GM23338 (cell line): Measurements from ENCODE around the gene SLC8A1. TPM values are rescaled to one million over a fixed set of nuclear protein-coding genes. Genes with fewer than 3 reads are reported as not detected.

Source experiments
- ATAC-seq: fragments of 200-7000 bp; cut with Tn5 transposase; 3 replicates; pipeline ENCODE4 v1.9.1; 2020
- DNase-seq: peaks from one replicate; pipeline ENCODE4 v3.0.0-alpha.2; 2015; ENCODE audit warnings: low spot score
- H2AFZ ChIP-seq: fragments of 200-600 bp; sonication (generic); 2 replicates; pipeline ENCODE4 v1.8.0; 2016; ENCODE audit warnings: antibody characterized with exemption, mild to moderate bottlenecking, moderate library complexity
- H3F3A ChIP-seq: fragments of 200-600 bp; sonication (generic); replicated peaks from 2 replicates; pipeline ENCODE4 v1.8.0; 2017; ENCODE audit warnings: antibody characterized with exemption, mixed run types, low read depth
- H3K27ac ChIP-seq: fragments of 200-600 bp; sonication (generic); 2 replicates; pipeline ENCODE4 v1.6.1; 2016; ENCODE audit warnings: low read depth
- H3K27me3 ChIP-seq: fragments of 200-600 bp; sonication (generic); 2 replicates; pipeline ENCODE4 v1.8.0; 2016; ENCODE audit warnings: mild to moderate bottlenecking, mixed run types, moderate library complexity; ENCODE audit not compliant: insufficient read depth
- H3K36me3 ChIP-seq: fragments of 200-600 bp; sonication (generic); 2 replicates; pipeline ENCODE4 v1.8.0; 2016; ENCODE audit warnings: mild to moderate bottlenecking; ENCODE audit not compliant: insufficient read depth
- H3K4me1 ChIP-seq: fragments of 200-600 bp; sonication (generic); 2 replicates; pipeline ENCODE4 v1.8.0; 2016; ENCODE audit warnings: mild to moderate bottlenecking, moderate library complexity; ENCODE audit not compliant: insufficient read depth
- H3K4me2 ChIP-seq: fragments of 200-600 bp; sonication (generic); 2 replicates; pipeline ENCODE4 v1.7.1; 2017; ENCODE audit warnings: mixed run types
- H3K4me3 ChIP-seq: fragments of 200-600 bp; sonication (generic); 2 replicates; pipeline ENCODE4 v1.6.1; 2016; ENCODE audit warnings: mixed run types
- H3K79me2 ChIP-seq: fragments of 200-600 bp; sonication (generic); replicated peaks from 2 replicates; pipeline ENCODE4 v1.8.0; 2017; ENCODE audit warnings: mild to moderate bottlenecking; ENCODE audit not compliant: insufficient read depth
- H3K9me2 ChIP-seq: fragments of 200-600 bp; sonication (generic); 2 replicates; pipeline ENCODE4 v1.8.0; 2017; ENCODE audit not compliant: insufficient read depth
- H4K20me1 ChIP-seq: fragments of 200-600 bp; sonication (generic); replicated peaks from 2 replicates; pipeline ENCODE4 v1.8.0; 2017; ENCODE audit warnings: mild to moderate bottlenecking; ENCODE audit not compliant: insufficient read depth
- H3K27ac Mint-ChIP-seq: 2 replicates; pipeline ENCODE4 v1.8.0; 2020; ENCODE audit warnings: inconsistent platforms, mild to moderate bottlenecking, moderate library complexity, mixed read lengths
- H3K27me3 Mint-ChIP-seq: 3 replicates; pipeline ENCODE4 v1.8.0; 2022; ENCODE audit warnings: low read depth, mild to moderate bottlenecking, moderate library complexity, mixed read lengths, inconsistent platforms; ENCODE audit not compliant: insufficient read depth, poor library complexity
- H3K36me3 Mint-ChIP-seq: 3 replicates; pipeline ENCODE4 v1.8.0; 2021; ENCODE audit warnings: low read depth, mild to moderate bottlenecking, inconsistent platforms, moderate library complexity, mixed read lengths
- H3K4me1 Mint-ChIP-seq: 3 replicates; pipeline ENCODE4 v1.8.0; 2020; ENCODE audit warnings: mild to moderate bottlenecking, inconsistent platforms, mixed read lengths
- H3K4me3 Mint-ChIP-seq: 3 replicates; pipeline ENCODE4 v1.8.0; 2021; ENCODE audit warnings: moderate library complexity, mild to moderate bottlenecking, inconsistent platforms, mixed read lengths
- H3K9me3 Mint-ChIP-seq: 3 replicates; pipeline ENCODE4 v1.8.0; 2020; ENCODE audit warnings: moderate library complexity, mild to moderate bottlenecking, inconsistent platforms, mixed read lengths
- CREB1 ChIP-seq: fragments of 250-450 bp; sonication (Bioruptor Pico); IDR thresholded peaks from 2 replicates; pipeline ENCODE4 v1.5.0; 2020; ENCODE audit warnings: low read depth, mild to moderate bottlenecking, moderate library complexity
- CTCF ChIP-seq, 2 experiments: fragments of 200-600 bp in 1 of 2; sonication (generic) in 1 of 2; conservative IDR thresholded peaks; 2 replicates each; pipeline versions ENCODE4 v1.5.1 to v1.6.1; 2016 to 2017; ENCODE audit warnings: antibody characterized with exemption in 2 of 2, low read depth in 2 of 2, mild to moderate bottlenecking in 2 of 2, moderate library complexity in 1 of 2
- NANOG ChIP-seq: IDR thresholded peaks from 2 replicates; pipeline ENCODE4 v1.6.1; 2016; ENCODE audit warnings: antibody characterized with exemption, borderline replicate concordance
- POLR2AphosphoS5 ChIP-seq: IDR thresholded peaks from 2 replicates; pipeline ENCODE4 v1.6.1; 2016; ENCODE audit warnings: antibody characterized with exemption, low read depth
- REST ChIP-seq: IDR thresholded peaks from one replicate; pipeline ENCODE4 v1.6.1; 2018; ENCODE audit warnings: antibody characterized with exemption; ENCODE audit not compliant: unreplicated experiment
- STAT1 ChIP-seq: IDR thresholded peaks from one replicate; pipeline ENCODE4 v1.6.1; 2016; ENCODE audit warnings: antibody characterized with exemption; ENCODE audit not compliant: unreplicated experiment
- ZNF114 ChIP-seq: fragments of 250-450 bp; sonication (Bioruptor Pico); IDR thresholded peaks from 2 replicates; pipeline ENCODE4 v1.5.0; 2020; ENCODE audit warnings: mild to moderate bottlenecking, moderate library complexity
- ZNF331 ChIP-seq: fragments of 250-450 bp; sonication (Bioruptor Pico); IDR thresholded peaks from 2 replicates; pipeline ENCODE4 v1.5.0; 2020; ENCODE audit warnings: low read depth, mild to moderate bottlenecking, moderate library complexity
- ZNF462 ChIP-seq: fragments of 250-450 bp; sonication (Bioruptor Pico); IDR thresholded peaks from 2 replicates; pipeline ENCODE4 v1.5.0; 2020; ENCODE audit warnings: mild to moderate bottlenecking, moderate library complexity
- polyA plus RNA-seq: library from polyadenylated mRNA; unstranded; fragments of >200 nt; fragmentation: Nextera tagmentation; extraction: Ambion mirVana; gene quantifications from 2 replicates; pipeline ENCODE4 v1.2.1, GENCODE V29; 2016
- total RNA-seq: library from RNA; depleted of rRNA; stranded (reverse); fragments of >200 nt; shearing (Covaris generic); gene quantifications from 2 replicates; pipeline ENCODE4 v1.2.3, GENCODE V29; 2014

The SLC8A1 gene
- total and polyA plus RNA-seq, 2 experiments from 2014 or later: 2.5 to 3.3 TPM

GRCh38 chr2:40062381-40062780, 389.5 kb downstream of the SLC8A1 start (continued):
- TF ChIP-seq REST (no peak), POLR2AphosphoS5 (no peak), ZNF114 (CRISPR knock-in tag) (no peak)

GRCh38 chr2:40049781-40050180, 402.1 kb downstream of the SLC8A1 start:
- H3K27me3 ChIP-seq: no peaks in the 10 kb centered on the region
- H3K4me1 Mint-ChIP-seq: no peaks in the 10 kb centered on the region
- no peak for TF ChIP-seq STAT1
- no peak for TF ChIP-seq POLR2AphosphoS5
- no peak for TF ChIP-seq CREB1 (CRISPR knock-in tag)
- no peak for TF ChIP-seq ZNF331 (CRISPR knock-in tag)
- no peak overlapping the region for H3K27ac ChIP-seq
- no peak overlapping the region for H3K4me2 ChIP-seq
- no peaks in the 10 kb centered on the region for H4K20me1 ChIP-seq
- H3K27me3 Mint-ChIP-seq: peaks cover 2% of the 10 kb centered on the region
- no peak overlapping the region for H3K27ac Mint-ChIP-seq
- ATAC-seq (no peak), DNase-seq (no peak)
- no peak overlapping the region for H3K4me3 Mint-ChIP-seq
- H3K9me2 ChIP-seq: peaks cover 5% of the 10 kb centered on the region; the same call in 1 of the 2 replicates
- no peaks in the 10 kb centered on the region for H3K79me2 ChIP-seq
- H3K36me3 ChIP-seq: no peaks in the 10 kb centered on the region
- H3K36me3 Mint-ChIP-seq: no peaks in the 10 kb centered on the region
- no peak overlapping the region for H3K4me3 ChIP-seq
- H3K4me1 ChIP-seq: no peaks in the 10 kb centered on the region
- H2AFZ ChIP-seq: no peak overlapping the region
- no peaks in the 10 kb centered on the region for H3F3A ChIP-seq
- H3K9me3 Mint-ChIP-seq: no peaks in the 10 kb centered on the region

- Histone ChIP-seq H3F3A (no peaks in the 10 kb centered on the region), H3K27ac (no peak overlapping the region), H3K4me3 (no peak overlapping the region), H3K4me2 (no peak overlapping the region), H3K36me3 (no peaks in the 10 kb centered on the region), H2AFZ (no peak overlapping the region), H3K79me2 (no peaks in the 10 kb centered on the region), H3K27me3 (no peaks in the 10 kb centered on the region), H4K20me1 (no peaks in the 10 kb centered on the region), H3K4me1 (no peaks in the 10 kb centered on the region), H3K9me2 (peaks cover 5% of the 10 kb centered on the region; the same call in 1 of the 2 replicates)
- H3K9me3 Mint-ChIP-seq: no peaks in the 10 kb centered on the region
- H3K27ac Mint-ChIP-seq: no peak overlapping the region
- no peaks in the 10 kb centered on the region for H3K36me3 Mint-ChIP-seq
- no peak for DNase-seq
- no peak overlapping the region for H3K4me3 Mint-ChIP-seq
- peaks cover 2% of the 10 kb centered on the region for H3K27me3 Mint-ChIP-seq
- no peak for ATAC-seq
- no peaks in the 10 kb centered on the region for H3K4me1 Mint-ChIP-seq
- TF ChIP-seq NANOG: no peak
- TF ChIP-seq CTCF (conservative IDR thresholded peaks at IDR 0.05; ENCODE audit: low read depth in 2 of 2): no peak
- TF ChIP-seq ZNF462 (CRISPR knock-in tag): no peak
- no peak for TF ChIP-seq POLR2AphosphoS5
Measured at GRCh38 chr2:40048506-40048905, 403.4 kb downstream of the SLC8A1 start.
